Activated CD8-positive, alpha-beta memory T cell treated with anti-CD3 and anti-CD28 coated beads for 24 hours (primary cell): ENCODE results near the gene LCAT.
A peak's percentile ranks its signal among the peaks of the same experiment; 100 is the strongest.
"Not testable (repeated sequence)": the region's sequence is repeated elsewhere in the genome, so short reads cannot be mapped to it uniquely, and the experiment has no call there.

ENCODE experiments used
- DNase-seq: peaks from one replicate; pipeline ENCODE4 v3.0.0-alpha.2; 2020

LCAT gene, protein sequence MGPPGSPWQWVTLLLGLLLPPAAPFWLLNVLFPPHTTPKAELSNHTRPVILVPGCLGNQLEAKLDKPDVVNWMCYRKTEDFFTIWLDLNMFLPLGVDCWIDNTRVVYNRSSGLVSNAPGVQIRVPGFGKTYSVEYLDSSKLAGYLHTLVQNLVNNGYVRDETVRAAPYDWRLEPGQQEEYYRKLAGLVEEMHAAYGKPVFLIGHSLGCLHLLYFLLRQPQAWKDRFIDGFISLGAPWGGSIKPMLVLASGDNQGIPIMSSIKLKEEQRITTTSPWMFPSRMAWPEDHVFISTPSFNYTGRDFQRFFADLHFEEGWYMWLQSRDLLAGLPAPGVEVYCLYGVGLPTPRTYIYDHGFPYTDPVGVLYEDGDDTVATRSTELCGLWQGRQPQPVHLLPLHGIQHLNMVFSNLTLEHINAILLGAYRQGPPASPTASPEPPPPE

GRCh38 chr16:67943619-67944504 lies at the start of gene LCAT:
Gene LCAT, minus strand, starts transcription at chr16:67944120. Its CDS starts 19 bp downstream, at chr16:67944101.
- no peak for DNase-seq

DNA sequence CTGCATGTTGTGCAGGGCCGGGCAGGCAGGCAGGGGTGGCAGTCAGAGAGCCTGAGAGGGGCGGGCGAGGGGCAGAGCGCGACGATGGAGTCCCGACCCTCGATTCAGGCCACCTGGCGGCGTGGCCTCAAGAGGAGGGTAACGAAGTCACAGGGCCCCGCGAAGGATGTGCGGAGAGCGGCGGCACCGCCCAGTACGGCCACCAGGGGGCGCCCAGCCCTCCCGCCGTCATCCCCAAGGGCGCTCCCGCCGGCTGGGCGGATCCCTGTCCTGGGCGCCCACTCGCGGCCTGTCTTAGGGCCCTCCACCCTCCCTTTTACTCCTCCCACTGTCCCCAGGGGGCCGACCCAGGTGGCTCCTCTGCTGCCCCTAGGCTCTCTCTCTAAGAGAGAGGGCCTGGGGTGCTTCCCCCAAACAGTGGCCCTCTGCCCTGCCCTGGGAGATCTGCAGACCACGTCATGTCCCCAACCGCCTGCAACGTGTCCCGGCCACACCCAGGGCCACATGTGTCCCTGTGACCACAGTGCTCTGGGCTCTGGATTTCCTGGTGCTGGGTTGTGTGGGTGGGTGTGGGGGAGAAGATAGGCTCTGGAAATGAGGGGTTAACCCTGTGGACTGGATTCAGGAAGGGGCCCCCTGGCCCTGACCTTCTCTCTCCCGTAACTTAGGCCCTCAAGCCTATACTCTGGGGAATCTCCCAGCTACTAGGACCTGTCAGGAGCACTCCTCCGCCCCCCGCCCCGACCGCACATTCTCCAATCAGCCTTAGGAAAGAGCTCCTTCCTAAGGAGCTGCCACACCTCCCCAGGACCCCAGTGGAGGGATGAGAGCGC lies 49.5 kb upstream of the LCAT start:
- DNase-seq: peak; percentile 94

DNA sequence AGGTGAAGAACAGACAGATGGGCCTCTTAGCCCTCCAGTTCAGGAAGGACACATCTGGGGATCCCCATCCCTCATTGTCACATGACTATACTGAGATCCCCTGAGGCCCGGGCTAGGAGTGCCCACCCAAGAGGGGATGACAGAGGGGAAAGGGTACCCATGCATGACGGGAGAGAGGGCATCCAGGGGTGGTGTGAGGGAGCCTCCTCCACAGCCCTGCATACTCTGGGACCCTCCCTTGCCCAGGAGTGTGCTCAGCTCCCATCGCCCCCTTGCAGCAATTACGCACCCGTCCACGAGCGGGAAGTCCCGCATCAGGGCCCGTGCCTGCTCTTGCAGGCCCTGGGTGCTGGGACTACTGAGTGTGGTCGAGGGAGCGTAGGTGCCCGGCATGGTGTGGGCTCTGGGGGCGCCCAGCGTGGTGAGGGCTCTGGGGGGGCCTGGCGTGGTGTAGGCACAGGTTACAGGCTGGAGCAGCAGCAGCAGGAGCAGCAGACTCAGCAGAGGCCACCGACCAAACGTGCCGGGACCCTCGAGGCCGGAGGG lies 48.8 kb upstream of the LCAT start:
- no peak for DNase-seq

- DNase-seq: no peak
These were observed 46.1 kb upstream of the LCAT start for GRCh38 chr16:67990018-67990386.

- DNase-seq: no peak
These were observed 45.5 kb upstream of the LCAT start for GRCh38 chr16:67989322-67990017.

DNA sequence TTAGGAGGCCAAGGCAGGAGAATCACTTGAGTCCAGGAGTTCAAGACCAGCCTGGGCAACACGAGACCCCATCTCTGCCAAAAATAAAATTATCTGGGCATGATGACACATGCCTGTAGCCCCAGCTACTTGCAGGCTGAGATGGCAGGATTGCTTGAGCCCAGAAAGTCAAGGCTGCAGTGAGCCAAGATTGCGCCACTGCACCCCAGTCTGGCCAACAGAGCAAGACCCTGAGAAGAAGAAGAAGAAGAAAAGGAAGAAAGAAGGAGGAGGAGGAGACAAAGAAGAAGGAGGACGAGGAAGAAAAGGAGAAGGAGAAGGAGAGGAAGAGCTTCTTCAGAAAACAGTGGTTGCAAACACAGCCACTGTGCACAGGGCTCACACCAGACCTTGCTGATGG lies 44.8 kb upstream of the LCAT start:
- no peak for DNase-seq

DNA sequence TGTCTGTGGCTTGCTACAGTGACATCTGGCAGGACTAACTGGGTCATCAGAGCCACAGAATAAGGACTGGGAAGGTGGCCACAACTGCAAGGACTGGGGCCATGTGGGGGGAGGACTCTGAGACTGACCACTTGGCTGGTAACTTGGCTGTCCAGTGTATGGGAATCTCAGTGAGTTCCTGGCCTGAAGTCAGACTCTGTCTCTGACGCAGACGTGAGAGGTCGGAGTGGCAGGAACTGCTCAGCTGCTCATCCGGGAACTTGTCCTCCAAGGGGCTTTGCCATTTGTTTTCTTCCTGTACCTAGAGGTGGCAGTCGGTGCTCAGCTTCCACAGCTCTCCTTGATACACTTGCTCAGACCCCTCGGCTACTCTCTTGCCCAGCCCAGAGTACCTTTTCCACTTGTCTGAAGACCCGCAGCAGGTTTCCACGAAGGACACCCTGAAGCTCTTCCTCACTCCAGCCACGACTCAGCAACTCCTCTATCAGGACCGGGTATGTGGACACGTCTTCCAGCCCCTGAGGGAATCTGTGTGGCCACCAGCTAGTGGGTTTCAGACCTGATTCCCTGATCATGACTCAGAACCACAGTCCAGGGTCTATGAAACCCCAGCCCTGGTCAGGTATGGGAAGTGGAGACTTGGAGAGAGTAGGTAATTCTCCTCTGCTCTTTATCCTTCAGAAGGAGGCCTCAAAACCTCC lies 43.7 kb upstream of the LCAT start:
- DNase-seq: no peak

DNA sequence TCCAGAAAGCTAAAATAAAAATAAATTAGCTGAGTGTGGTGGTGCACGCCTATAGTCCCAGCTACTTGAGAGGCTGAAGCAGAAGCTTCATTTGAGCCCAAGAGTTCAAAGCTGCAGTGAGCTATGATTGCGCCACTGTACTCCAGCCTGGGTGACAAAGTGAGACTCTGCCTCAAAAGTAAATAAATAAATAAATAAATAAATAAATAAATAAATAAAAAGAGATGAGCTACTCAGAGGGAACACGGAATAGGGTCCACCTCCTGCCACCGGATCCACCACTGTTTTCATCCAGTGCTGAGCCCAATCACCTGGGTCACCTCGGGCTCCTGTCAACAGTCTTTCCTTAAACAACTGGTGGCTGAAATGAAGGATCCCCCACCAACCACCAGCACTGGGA lies 43.0 kb upstream of the LCAT start:
- DNase-seq: no peak

- no peak for DNase-seq
These were observed 38.2 kb upstream of the LCAT start for GRCh38 chr16:67982011-67982696.

DNA sequence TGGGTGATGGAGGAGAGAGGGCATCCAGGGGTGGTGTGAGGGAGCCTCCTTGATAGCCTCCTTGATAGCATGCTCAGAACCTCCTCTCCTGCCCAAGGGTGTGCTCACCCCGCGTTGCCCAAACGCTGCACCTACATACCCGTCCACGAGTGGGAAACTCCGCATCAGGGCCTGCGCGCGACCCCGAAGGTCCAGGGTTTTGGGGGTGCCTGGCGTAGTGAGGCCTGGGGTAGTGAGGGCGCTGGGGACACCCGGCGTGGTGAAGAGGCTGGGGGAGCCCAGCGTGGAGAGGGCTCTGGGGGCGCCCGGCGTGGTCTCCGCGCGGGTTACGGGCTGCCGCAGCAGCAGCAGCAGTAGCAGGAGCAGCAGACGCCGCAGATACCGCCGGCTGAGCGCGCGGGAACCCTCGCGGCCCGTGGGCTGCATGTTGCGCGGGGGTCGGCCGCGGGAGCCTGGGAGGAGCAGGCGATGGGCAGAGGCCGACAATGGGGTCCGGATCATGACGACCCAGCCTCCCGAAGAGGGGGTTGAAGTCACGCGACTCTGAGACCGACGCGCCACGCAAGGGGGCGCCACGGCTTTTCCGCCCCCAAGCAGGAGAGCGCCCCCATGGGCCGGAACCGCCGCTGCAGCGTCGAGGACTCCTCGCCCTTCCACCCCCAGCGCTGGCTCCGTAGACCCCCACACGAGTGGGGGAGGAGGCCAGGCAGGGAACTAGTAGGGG lies 36.2 kb upstream of the LCAT start, which contains the start of gene DPEP3:
Gene DPEP3 (minus strand): TSS at position 545 of the 724 bp plus-strand sequence. CDS start 119 bp downstream, at position 426.
- DNase-seq: no peak

DNA sequence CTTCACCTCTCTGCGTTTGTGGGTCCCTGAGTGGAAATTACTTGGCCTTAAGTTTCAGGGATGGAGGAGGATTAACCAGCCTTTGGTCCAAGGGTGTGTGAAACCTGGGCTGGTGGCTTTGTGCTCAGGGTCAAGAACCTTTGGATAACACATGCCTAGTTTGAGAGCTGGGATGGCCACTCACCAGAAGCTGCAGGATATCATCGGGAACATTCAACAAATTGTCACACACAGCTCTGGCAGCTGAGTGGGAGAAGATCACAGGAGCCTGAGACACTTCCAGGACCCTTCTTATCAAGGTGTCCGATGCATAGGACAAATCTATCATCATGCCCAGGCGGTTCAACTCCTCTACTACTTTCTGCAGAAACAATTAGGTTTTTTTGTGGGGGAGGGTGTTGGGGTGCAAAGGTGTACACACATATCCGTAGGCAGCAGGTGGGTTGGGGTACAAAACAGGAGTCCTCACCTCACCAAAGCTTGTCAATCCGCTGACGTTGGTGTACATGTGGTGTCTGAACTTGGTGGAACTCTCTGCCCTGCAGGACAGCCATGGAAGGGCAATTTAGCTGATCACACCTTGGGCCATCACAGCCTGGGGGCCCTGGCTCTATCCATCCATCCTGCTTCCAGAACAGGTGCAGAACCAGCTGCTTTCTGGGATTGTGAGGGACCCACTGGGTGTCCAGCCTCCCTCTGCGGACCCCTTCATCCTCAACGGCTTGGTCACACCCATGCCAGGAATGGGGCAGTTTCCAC lies 33.7 kb upstream of the LCAT start:
- DNase-seq: no peak

DNA sequence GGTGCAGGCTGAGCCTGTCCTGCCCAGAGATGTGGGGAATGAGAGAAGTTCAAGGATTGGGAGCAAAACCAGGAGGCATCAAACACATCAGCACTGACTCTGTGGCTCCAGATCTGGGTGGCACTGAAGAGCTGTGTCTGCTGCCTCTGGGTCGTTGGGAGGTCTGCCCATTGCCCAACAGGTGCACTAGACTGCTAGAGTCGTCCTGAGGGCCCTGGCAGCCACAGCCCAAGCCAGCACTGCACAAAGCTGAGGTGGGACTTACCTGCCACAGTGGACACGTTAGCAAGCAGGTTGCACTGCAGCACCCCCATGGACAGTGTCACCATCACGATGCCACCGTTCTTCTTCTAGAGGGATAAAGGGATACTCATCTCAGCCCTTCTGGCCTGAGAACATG lies 33.1 kb upstream of the LCAT start:
- no peak for DNase-seq

DNA sequence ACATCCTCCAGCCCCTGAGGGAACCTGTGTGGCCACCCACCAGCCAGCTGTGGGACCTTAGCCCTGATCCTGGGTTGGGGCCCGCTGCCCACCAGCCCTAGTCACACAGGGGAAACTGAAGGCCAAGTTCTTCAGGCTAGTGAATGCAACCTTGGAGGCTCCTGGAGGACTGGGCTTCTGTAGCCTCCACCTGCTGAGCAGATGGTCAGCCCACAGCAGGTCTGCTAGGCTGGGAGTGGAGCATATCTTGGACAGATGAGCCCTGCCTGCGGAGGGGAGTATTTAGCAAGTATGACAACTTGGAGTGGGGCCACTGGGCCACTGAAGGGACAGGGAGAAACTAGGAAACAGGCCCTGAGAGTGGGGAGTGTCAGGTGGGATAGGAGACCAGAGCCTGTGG lies 32.3 kb upstream of the LCAT start:
- no peak for DNase-seq

DNA sequence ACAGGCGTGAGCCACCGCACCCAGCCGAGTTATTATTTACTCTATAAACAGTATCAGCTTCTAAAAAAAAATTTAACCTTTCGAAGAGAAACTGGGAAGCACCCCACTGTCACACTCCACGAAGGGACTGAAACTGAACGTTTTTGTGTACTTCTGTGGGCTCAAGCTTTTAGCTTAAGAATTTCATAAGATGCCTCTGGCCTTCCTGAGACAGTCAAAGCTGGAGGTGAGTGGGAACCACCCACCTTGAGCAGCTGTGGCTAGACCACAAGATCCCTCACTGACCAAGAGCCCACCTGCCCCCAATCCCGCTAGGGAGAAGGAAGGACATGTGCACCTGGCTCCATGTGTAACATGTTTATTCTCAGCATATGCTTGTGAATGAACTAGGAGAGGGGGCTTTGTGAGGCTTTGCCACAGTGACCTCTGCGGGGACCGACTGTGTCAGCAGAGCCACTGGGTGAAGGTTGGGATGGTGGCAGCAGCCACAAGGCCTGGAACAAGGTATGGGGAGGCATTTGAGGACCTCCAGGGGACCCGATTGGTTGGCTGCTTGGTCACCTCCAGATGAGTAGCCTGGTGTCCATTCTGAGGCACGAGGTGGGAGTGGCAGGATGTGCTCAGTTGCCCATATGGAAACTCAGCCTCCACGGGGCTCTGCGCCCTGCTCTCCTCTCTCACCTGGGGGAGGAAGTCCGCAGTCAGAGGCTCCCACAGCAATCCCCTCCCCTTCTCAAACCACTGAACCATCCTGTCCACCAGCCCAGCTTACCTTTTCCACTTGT lies 31.6 kb upstream of the LCAT start:
- DNase-seq: no peak

- not testable (repeated sequence) for DNase-seq
These were observed 28.4 kb upstream of the LCAT start for GRCh38 chr16:67972285-67972684.

- DNase-seq: no peak
These were observed 27.2 kb upstream of the LCAT start for GRCh38 chr16:67971111-67971510.

GRCh38 chr16:67969254-67970039 lies 25.5 kb upstream of the LCAT start:
- DNase-seq: no peak
